Karpas-422 (cell line): ENCODE measurements around the gene GAS2. TPM values are rescaled to one million over a fixed set of nuclear protein-coding genes. Genes with fewer than 3 reads are reported as not detected.

Source experiments
- DNase-seq: peaks from one replicate; pipeline ENCODE4 v3.0.0-alpha.2; 2015
- H2AFZ ChIP-seq: fragments of 200-600 bp; sonication (generic); 2 replicates; pipeline ENCODE4 v1.6.1; 2014; ENCODE audit warnings: antibody characterized with exemption, low read length, mixed read lengths
- H3K27ac ChIP-seq: fragments of 200-600 bp; sonication (generic); 2 replicates; pipeline ENCODE4 v1.5.1; 2014; ENCODE audit warnings: mild to moderate bottlenecking, low read length, moderate library complexity
- H3K27me3 ChIP-seq: fragments of 200-600 bp; sonication (generic); 2 replicates; pipeline ENCODE4 v1.6.1; 2014; ENCODE audit warnings: low read length, mixed read lengths
- H3K36me3 ChIP-seq: fragments of 200-600 bp; sonication (generic); 2 replicates; pipeline ENCODE4 v1.6.1; 2014; ENCODE audit warnings: low read length, mixed read lengths; ENCODE audit not compliant: insufficient read depth
- H3K4me1 ChIP-seq: fragments of 200-600 bp; sonication (generic); 2 replicates; pipeline ENCODE4 v1.6.1; 2014; ENCODE audit warnings: mild to moderate bottlenecking, low read length, mixed read lengths
- H3K4me2 ChIP-seq: fragments of 200-600 bp; sonication (generic); 2 replicates; pipeline ENCODE4 v1.6.1; 2014; ENCODE audit warnings: low read length, low read depth, mild to moderate bottlenecking; ENCODE audit not compliant: poor library complexity, severe bottlenecking
- H3K4me3 ChIP-seq: fragments of 200-600 bp; sonication (generic); 2 replicates; pipeline ENCODE4 v1.5.1; 2014; ENCODE audit warnings: mild to moderate bottlenecking, antibody characterized with exemption, low read length, mixed read lengths
- H3K79me2 ChIP-seq: fragments of 200-600 bp; sonication (generic); 2 replicates; pipeline ENCODE4 v1.6.1; 2014; ENCODE audit warnings: mild to moderate bottlenecking, low read length, mixed read lengths
- H3K9ac ChIP-seq: fragments of 200-600 bp; sonication (generic); 2 replicates; pipeline ENCODE4 v1.6.0; 2014; ENCODE audit warnings: low read length
- H3K9me2 ChIP-seq: fragments of 200-600 bp; sonication (generic), shearing (Covaris generic); replicated peaks from 2 replicates; pipeline ENCODE4 v1.6.0; 2014; ENCODE audit warnings: mild to moderate bottlenecking, low read length, moderate library complexity; ENCODE audit not compliant: insufficient read depth
- H3K9me3 ChIP-seq: fragments of 300-700, 200-600 bp; sonication (generic); 2 replicates; pipeline ENCODE4 v1.6.1; 2014; ENCODE audit warnings: low read length, mixed read lengths
- H4K20me1 ChIP-seq: fragments of 200-600 bp; sonication (generic); 2 replicates; pipeline ENCODE4 v1.6.1; 2014; ENCODE audit warnings: mild to moderate bottlenecking, antibody characterized with exemption, low read length, low read depth; ENCODE audit not compliant: insufficient read depth
- total RNA-seq: library from RNA; depleted of rRNA; stranded (reverse); fragments of >200 nt; shearing (Covaris generic); gene quantifications from 2 replicates; pipeline ENCODE4 v1.2.3, GENCODE V29; 2014; ENCODE audit warnings: low replicate concordance

Gene GAS2
- total RNA-seq, 1 experiment from 2014 or later = 0.86 TPM

GRCh38 chr11:22680628-22681027 is 14.2 kb downstream of the GAS2 start:
- Histone ChIP-seq H3K79me2 (no peaks in the 10 kb centered on the region), H3K4me1 (peaks cover 10% of the 10 kb centered on the region), H3K9ac (no peak overlapping the region), H3K27ac (no peak overlapping the region), H3K27me3 (no peaks in the 10 kb centered on the region), H3K36me3 (no peaks in the 10 kb centered on the region), H3K4me2 (no peak overlapping the region), H2AFZ (no peak overlapping the region), H3K4me3 (no peak overlapping the region), H3K9me3 (no peaks in the 10 kb centered on the region), H3K9me2 (no peaks in the 10 kb centered on the region), H4K20me1 (no peaks in the 10 kb centered on the region)
- DNase-seq = no peak

DNA sequence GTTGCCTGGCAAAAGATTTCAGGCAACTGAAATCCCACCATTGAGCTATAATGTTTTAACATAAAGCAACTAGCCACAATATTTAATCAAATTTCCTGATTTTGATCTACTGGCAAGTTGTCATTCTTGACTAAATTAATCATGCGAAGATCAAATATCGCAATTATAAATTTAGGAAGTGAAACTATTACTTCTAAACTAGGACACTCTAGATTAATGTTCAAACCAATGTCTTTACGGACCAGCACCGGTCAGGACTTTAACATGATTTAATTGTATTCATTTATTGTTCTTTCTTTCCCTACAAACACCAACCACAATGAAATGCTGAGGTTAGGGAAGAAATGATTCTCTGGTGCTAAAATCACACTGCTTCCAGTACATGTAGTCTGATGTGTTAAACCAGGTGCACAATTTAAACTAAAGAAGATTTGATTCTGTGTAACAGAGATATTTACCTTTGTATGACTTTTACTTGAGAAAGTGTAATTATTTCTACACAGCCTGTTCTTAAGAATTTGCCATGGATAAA is 14.9 kb downstream of the GAS2 start:
- Histone ChIP-seq H3K4me3 (no peak overlapping the region), H3K9me3 (no peaks in the 10 kb centered on the region), H4K20me1 (no peaks in the 10 kb centered on the region), H3K79me2 (no peaks in the 10 kb centered on the region), H2AFZ (no peak overlapping the region), H3K27me3 (no peaks in the 10 kb centered on the region), H3K4me1 (peaks cover 10% of the 10 kb centered on the region), H3K36me3 (no peaks in the 10 kb centered on the region), H3K9ac (no peak overlapping the region), H3K27ac (no peak overlapping the region), H3K4me2 (peak overlapping the region; percentile 21), H3K9me2 (no peaks in the 10 kb centered on the region)
- DNase-seq = peak; percentile 55

DNA sequence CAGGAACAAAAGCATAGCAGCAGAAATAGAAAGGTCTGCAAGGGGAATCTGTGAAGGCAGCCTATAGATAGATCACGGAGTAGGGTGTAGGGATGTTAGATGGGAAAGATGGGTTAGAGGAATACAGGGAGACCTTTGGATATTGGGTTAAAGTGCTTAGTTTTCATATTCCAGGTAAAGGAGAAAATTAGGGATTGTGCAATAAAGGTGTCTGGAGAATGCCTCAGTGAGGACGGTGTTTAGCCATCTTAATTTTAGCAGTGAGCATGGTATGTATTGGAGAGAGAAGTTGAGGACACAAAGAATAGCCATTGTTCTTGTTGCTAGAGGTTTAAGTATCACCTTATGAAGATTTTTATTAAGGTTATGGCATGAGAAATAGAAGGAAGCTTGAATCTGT is 17.7 kb downstream of the GAS2 start:
- no peak for DNase-seq
- Histone ChIP-seq H3K4me2 (no peak overlapping the region), H3K27me3 (no peaks in the 10 kb centered on the region)

GRCh38 chr11:22685111-22685510 is 18.7 kb downstream of the GAS2 start:
- no peak overlapping the region for H3K4me2 ChIP-seq
- no peaks in the 10 kb centered on the region for H3K79me2 ChIP-seq
- H3K27me3 ChIP-seq = no peaks in the 10 kb centered on the region
- peaks cover 10% of the 10 kb centered on the region for H3K4me1 ChIP-seq
- no peak for DNase-seq
- H4K20me1 ChIP-seq = no peaks in the 10 kb centered on the region
- no peaks in the 10 kb centered on the region for H3K9me3 ChIP-seq
- H3K9ac ChIP-seq = no peak overlapping the region
- H2AFZ ChIP-seq = no peak overlapping the region
- H3K36me3 ChIP-seq = no peaks in the 10 kb centered on the region
- H3K27ac ChIP-seq = no peak overlapping the region
- no peaks in the 10 kb centered on the region for H3K9me2 ChIP-seq
- no peak overlapping the region for H3K4me3 ChIP-seq

More for the DNA sequence above, 17.7 kb downstream of the GAS2 start:
- no peaks in the 10 kb centered on the region for H4K20me1 ChIP-seq
- H3K9ac ChIP-seq = no peak overlapping the region
- no peaks in the 10 kb centered on the region for H3K9me2 ChIP-seq
- peaks cover 10% of the 10 kb centered on the region for H3K4me1 ChIP-seq
- no peak overlapping the region for H3K27ac ChIP-seq
- H3K36me3 ChIP-seq = no peaks in the 10 kb centered on the region
- no peaks in the 10 kb centered on the region for H3K9me3 ChIP-seq
- H3K79me2 ChIP-seq = no peaks in the 10 kb centered on the region
- no peak overlapping the region for H2AFZ ChIP-seq
- H3K4me3 ChIP-seq = no peak overlapping the region

DNA sequence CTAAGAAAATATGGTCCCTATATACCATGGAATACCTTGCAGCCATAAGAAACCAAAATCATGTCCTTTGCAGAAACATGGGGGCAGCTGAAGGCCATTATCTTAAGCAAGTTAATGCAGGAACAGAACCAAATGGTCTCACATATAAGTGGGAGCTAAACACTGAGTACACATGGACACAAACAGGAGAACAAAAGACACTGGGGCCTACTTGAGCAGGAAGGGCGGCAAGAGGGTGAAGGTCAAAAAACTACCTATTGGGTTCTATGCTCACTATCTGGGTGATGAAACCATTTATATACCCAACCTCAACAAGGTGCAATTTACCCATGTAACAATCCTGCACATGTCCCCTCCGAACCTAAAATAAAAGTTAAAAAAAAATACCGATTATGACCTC is 22.5 kb downstream of the GAS2 start:
- no peak for DNase-seq
- Histone ChIP-seq H3K4me1 (no peaks in the 10 kb centered on the region), H3K4me3 (no peak overlapping the region), H3K27me3 (no peaks in the 10 kb centered on the region), H3K79me2 (no peaks in the 10 kb centered on the region), H3K4me2 (no peak overlapping the region), H3K36me3 (no peaks in the 10 kb centered on the region), H3K9me2 (no peaks in the 10 kb centered on the region), H3K9me3 (no peaks in the 10 kb centered on the region), H3K9ac (no peak overlapping the region), H2AFZ (no peak overlapping the region), H3K27ac (no peak overlapping the region), H4K20me1 (no peaks in the 10 kb centered on the region)

DNA sequence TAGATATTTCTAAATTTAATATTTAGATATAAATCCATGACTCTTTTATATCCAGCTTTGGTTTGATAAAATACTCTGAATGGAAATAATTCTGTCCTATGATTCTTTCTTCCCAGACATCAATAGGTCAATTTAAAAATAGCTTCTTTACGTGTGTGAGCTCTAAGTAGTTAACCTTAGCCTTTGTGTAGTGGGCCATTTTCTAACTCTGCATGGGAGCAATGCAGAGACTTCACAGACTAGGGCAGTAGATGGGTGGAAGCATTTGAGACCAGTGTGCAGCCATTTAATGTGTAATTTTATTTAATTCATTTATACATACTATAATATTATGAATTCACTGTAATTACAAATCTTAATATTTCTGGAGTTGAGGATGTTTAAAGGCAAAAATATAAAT is 23.8 kb downstream of the GAS2 start:
- no peaks in the 10 kb centered on the region for H3K79me2 ChIP-seq
- H3K27me3 ChIP-seq = no peaks in the 10 kb centered on the region
- H3K9me2 ChIP-seq = no peaks in the 10 kb centered on the region
- no peaks in the 10 kb centered on the region for H3K4me1 ChIP-seq
- H4K20me1 ChIP-seq = no peaks in the 10 kb centered on the region
- H3K9me3 ChIP-seq = no peaks in the 10 kb centered on the region
- no peak overlapping the region for H3K27ac ChIP-seq
- H3K4me3 ChIP-seq = no peak overlapping the region
- H3K4me2 ChIP-seq = no peak overlapping the region
- no peak for DNase-seq
- no peak overlapping the region for H3K9ac ChIP-seq
- H3K36me3 ChIP-seq = no peaks in the 10 kb centered on the region
- no peak overlapping the region for H2AFZ ChIP-seq

GRCh38 chr11:22690871-22691270 is 24.5 kb downstream of the GAS2 start:
- H3K9me3 ChIP-seq = no peaks in the 10 kb centered on the region
- DNase-seq = no peak
- H2AFZ ChIP-seq = no peak overlapping the region
- no peak overlapping the region for H3K4me2 ChIP-seq
- H3K27me3 ChIP-seq = no peaks in the 10 kb centered on the region
- no peak overlapping the region for H3K27ac ChIP-seq
- H3K36me3 ChIP-seq = no peaks in the 10 kb centered on the region
- no peak overlapping the region for H3K9ac ChIP-seq
- no peaks in the 10 kb centered on the region for H4K20me1 ChIP-seq
- no peaks in the 10 kb centered on the region for H3K9me2 ChIP-seq
- H3K4me3 ChIP-seq = no peak overlapping the region
- no peaks in the 10 kb centered on the region for H3K4me1 ChIP-seq
- no peaks in the 10 kb centered on the region for H3K79me2 ChIP-seq

DNA sequence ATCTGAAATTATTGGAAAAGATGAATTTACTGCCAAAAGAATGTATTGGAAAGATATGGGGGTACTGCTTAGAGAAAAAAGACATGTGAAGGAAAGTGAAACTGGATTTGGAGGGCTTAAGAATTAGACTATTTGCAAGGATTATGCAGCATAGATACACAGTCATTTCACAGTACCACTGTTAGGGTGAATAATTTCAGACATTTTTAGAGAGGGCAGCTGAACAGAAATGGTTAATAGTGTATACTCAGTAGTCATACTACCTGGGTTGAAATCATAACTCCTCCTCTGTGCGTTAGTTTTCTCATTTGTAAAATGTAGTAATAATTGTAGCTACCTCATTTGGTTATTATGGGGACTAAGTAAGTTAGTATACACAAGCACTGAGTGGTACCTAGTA is 33.0 kb downstream of the GAS2 start:
- no peak for DNase-seq
- Histone ChIP-seq H3K4me1 (no peaks in the 10 kb centered on the region), H3K27me3 (0 out of 2 replicates have a peak, but pooled peaks cover 3% of the 10 kb centered on the region), H2AFZ (no peak overlapping the region), H3K36me3 (no peaks in the 10 kb centered on the region), H3K4me2 (no peak overlapping the region), H3K9me3 (no peaks in the 10 kb centered on the region), H4K20me1 (no peaks in the 10 kb centered on the region), H3K27ac (no peak overlapping the region), H3K79me2 (no peaks in the 10 kb centered on the region), H3K9me2 (no peaks in the 10 kb centered on the region), H3K4me3 (no peak overlapping the region), H3K9ac (no peak overlapping the region)

DNA sequence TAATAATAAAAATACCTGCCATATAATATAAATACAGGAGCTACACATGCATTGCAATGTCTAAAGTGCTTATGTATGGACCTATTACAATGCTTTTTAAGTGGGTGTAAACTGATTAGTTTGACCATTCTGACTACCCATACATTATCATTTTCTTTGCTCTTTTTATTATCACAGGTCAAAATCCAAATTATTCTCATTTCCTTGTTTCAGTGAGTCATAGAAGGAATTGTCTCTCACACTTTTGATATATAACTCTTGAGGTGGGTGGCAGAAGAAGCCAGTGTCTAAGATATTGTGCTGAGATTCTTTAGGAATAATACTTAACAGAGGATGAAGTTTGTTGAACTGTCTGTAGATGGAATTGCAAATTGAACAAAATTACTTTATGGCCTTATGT is 35.6 kb downstream of the GAS2 start:
- DNase-seq = no peak
- H3K36me3 ChIP-seq = no peaks in the 10 kb centered on the region
- no peaks in the 10 kb centered on the region for H4K20me1 ChIP-seq
- no peaks in the 10 kb centered on the region for H3K9me2 ChIP-seq
- H3K9me3 ChIP-seq = no peaks in the 10 kb centered on the region
- H3K4me1 ChIP-seq = no peaks in the 10 kb centered on the region
- no peak overlapping the region for H3K4me2 ChIP-seq
- H3K27ac ChIP-seq = no peak overlapping the region
- 0 out of 2 replicates have a peak, but pooled peaks cover 3% of the 10 kb centered on the region for H3K27me3 ChIP-seq
- H3K79me2 ChIP-seq = no peaks in the 10 kb centered on the region
- H3K4me3 ChIP-seq = no peak overlapping the region
- H3K9ac ChIP-seq = no peak overlapping the region
- H2AFZ ChIP-seq = no peak overlapping the region
